ENCODE results near the gene TBCCD1.

Gene TBCCD1

DNA sequence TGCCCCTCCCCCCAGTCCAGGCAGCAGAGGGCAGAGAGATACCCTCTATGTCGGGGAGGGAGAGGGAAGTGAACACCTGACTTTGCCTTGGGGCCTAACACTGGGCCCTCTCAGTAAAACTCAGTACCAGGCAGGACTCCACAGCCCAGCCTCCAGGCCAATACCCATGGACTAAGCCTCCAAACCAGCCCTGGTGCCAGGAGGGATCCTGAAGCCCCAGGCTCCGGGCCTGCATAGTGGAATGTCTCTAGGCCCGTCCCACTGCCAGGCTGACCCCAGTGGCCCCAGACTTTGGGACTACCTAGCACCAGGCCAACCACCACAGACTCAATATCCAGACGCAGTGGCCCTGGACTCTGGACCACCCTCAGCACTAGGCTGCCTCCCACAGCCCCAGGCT, 69.5 kb downstream of the TBCCD1 start:
- no peak for DNase-seq (ENCODE audit: low spot score)
- in situ Hi-C loops (cut with MboI; ENCODE audit: low pct_unique_long_range_greater_than_20kb, low sequenced_read_pairs, unreplicated experiment): no loop called here
- TF ChIP-seq, protein P1, sequence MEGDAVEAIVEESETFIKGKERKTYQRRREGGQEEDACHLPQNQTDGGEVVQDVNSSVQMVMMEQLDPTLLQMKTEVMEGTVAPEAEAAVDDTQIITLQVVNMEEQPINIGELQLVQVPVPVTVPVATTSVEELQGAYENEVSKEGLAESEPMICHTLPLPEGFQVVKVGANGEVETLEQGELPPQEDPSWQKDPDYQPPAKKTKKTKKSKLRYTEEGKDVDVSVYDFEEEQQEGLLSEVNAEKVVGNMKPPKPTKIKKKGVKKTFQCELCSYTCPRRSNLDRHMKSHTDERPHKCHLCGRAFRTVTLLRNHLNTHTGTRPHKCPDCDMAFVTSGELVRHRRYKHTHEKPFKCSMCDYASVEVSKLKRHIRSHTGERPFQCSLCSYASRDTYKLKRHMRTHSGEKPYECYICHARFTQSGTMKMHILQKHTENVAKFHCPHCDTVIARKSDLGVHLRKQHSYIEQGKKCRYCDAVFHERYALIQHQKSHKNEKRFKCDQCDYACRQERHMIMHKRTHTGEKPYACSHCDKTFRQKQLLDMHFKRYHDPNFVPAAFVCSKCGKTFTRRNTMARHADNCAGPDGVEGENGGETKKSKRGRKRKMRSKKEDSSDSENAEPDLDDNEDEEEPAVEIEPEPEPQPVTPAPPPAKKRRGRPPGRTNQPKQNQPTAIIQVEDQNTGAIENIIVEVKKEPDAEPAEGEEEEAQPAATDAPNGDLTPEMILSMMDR (IDR thresholded peaks at IDR 0.05; ENCODE audit: extremely low read depth, insufficient read depth, missing control alignments): no peak

DNA sequence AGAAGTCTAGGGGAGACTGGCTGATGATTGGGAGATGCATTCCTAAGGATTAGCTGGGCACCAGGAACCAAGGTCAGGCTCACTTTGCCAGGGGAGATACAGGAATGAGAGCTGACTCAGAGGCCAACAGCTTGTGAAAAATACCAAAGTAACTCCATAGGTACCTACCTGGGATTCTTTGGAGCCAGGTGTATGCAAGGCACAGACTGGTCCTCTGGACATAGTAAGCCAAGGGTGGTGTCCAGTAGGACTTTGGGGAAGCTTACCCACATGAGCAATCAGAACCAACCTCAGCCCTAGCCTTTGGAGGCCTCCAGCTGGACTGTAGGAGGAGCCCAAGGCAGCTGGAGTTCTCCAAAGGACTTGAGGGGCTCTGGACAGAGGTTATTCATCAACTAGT, 70.5 kb downstream of the TBCCD1 start:
- TF ChIP-seq, protein P1 (IDR thresholded peaks at IDR 0.05; ENCODE audit: extremely low read depth, insufficient read depth, missing control alignments): no peak
- no peak for DNase-seq (ENCODE audit: low spot score)
- in situ Hi-C loops (cut with MboI; ENCODE audit: low pct_unique_long_range_greater_than_20kb, low sequenced_read_pairs, unreplicated experiment): no loop called here
